ENCODE measurements around the gene CCT6A.

- no peak for TF ChIP-seq CTCF (conservative IDR thresholded peaks at IDR 0.05; ENCODE audit: low read depth, low read length)
- TF ChIP-seq POLR2A (IDR thresholded peaks at IDR 0.05; ENCODE audit: low read depth, low read length): no peak
- TF ChIP-seq MAFK (IDR thresholded peaks at IDR 0.05; ENCODE audit: low read depth, low read length): no peak
- no peak for TF ChIP-seq RAD21 (IDR thresholded peaks at IDR 0.05; ENCODE audit: low read length)
- no peak for TF ChIP-seq CEBPB (IDR thresholded peaks at IDR 0.05; ENCODE audit: low read depth, low read length)
- no peak for TF ChIP-seq RFX5 (IDR thresholded peaks at IDR 0.05; ENCODE audit: low read depth, low read length)
- no peak for TF ChIP-seq ELK1 (IDR thresholded peaks at IDR 0.05; ENCODE audit: borderline replicate concordance, low read depth, low read length)
- no peak for TF ChIP-seq SMC3 (IDR thresholded peaks at IDR 0.05; ENCODE audit: low read depth, low read length)
- TF ChIP-seq BHLHE40 (IDR thresholded peaks at IDR 0.05; ENCODE audit: low read depth, low read length): no peak
- TF ChIP-seq MAZ (IDR thresholded peaks at IDR 0.05; ENCODE audit: borderline replicate concordance, low read depth, low read length): no peak
Measured at GRCh38 chr7:56053993-56054392, 2.4 kb downstream of the CCT6A start.
